ENCODE data around the gene ANO1.

Gene ANO1

DNA sequence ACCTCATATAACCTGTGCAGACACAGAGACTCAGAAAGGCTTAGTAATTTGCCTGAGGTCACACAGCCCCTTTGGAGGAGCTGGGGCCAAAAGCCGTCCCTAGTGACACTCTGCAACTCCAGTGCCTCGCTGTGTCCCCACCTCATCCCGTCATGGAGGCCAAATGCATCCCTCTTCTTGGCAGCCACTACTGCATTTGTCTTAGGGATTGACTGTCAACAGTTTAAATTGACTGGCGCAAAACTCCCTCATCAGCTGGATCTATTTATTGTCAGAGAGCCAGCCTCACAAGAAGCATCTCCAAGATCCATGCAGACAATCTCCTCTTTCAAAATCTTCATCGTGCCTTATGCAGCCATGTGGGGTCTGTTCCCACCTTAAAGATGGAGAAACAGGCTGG, 35.7 kb downstream of the ANO1 start:
- no peak overlapping the region for H3K4me3 ChIP-seq (ENCODE audit: low read length)
- TF ChIP-seq CTCF (conservative IDR thresholded peaks at IDR 0.05; ENCODE audit: low read length) = no peak
- no peak for DNase-seq (ENCODE audit: low read depth)

- TF ChIP-seq CTCF (conservative IDR thresholded peaks at IDR 0.05; ENCODE audit: low read length) = no peak
- no peak overlapping the region for H3K4me3 ChIP-seq (ENCODE audit: low read length)
- no peak for DNase-seq (ENCODE audit: low read depth)
Measured at GRCh38 chr11:70115778-70116177, 37.7 kb downstream of the ANO1 start.

GRCh38 chr11:70116386-70117065, 38.4 kb downstream of the ANO1 start:
- H3K4me3 ChIP-seq (ENCODE audit: low read length) = no peak overlapping the region
- TF ChIP-seq CTCF (conservative IDR thresholded peaks at IDR 0.05; ENCODE audit: low read length) = no peak
- no peak for DNase-seq (ENCODE audit: low read depth)

DNA sequence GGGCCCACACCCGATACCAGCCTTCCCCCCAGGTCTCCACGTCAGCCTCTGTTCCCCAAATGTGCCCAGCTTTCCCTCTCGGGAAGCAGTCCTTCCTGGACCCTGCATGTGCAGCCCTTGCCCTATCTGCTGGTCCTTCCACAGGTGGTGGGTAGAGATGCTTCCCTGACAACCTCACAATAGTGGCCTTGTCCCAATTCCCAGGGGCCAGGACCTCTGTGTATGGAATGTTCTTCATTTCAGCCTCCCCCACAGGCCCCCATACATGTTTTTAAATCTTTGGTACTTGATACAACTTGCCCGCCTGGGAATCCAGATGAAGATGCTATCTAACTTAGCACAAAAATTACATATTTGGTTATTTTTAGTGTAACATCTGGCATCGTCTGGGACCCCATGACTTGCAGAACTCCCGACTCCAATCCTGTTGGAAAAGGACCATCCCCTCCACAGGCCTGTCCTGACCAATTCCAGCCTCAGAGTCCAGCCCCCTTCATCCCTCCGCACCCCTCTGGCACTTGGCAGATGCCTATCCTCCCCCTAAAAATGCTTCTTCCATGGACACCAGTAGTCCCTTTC, 39.5 kb downstream of the ANO1 start:
- no peak for TF ChIP-seq CTCF (conservative IDR thresholded peaks at IDR 0.05; ENCODE audit: low read length)
- no peak for DNase-seq (ENCODE audit: low read depth)
- no peak overlapping the region for H3K4me3 ChIP-seq (ENCODE audit: low read length)

GRCh38 chr11:70118642-70119041, 40.5 kb downstream of the ANO1 start:
- H3K4me3 ChIP-seq (ENCODE audit: low read length) = no peak overlapping the region
- TF ChIP-seq CTCF (conservative IDR thresholded peaks at IDR 0.05; ENCODE audit: low read length) = no peak
- no peak for DNase-seq (ENCODE audit: low read depth)

GRCh38 chr11:70119502-70119901, 41.4 kb downstream of the ANO1 start:
- DNase-seq (ENCODE audit: low read depth) = no peak
- no peak overlapping the region for H3K4me3 ChIP-seq (ENCODE audit: low read length)
- no peak for TF ChIP-seq CTCF (conservative IDR thresholded peaks at IDR 0.05; ENCODE audit: low read length)

- no peak for TF ChIP-seq CTCF (conservative IDR thresholded peaks at IDR 0.05; ENCODE audit: low read length)
- DNase-seq (ENCODE audit: low read depth) = no peak
- no peak overlapping the region for H3K4me3 ChIP-seq (ENCODE audit: low read length)
Measured at GRCh38 chr11:70120674-70121073, 42.6 kb downstream of the ANO1 start.
